ENCODE data around the gene ECE1. TPM values are rescaled to one million over a fixed set of nuclear protein-coding genes. Genes with fewer than 3 reads are reported as not detected.

Gene ECE1
- total RNA-seq, 1 donor: 32.6 TPM

GRCh38 chr1:21257431-21258135, 32.7 kb downstream of the ECE1 start:
- peaks cover 16% of the 10 kb centered on the region for H3K4me1 ChIP-seq (ENCODE audit: insufficient read depth, low read length)
- H3K4me2 ChIP-seq (ENCODE audit: insufficient read depth, low read length): no peak overlapping the region
- no peaks in the 10 kb centered on the region for H3K79me2 ChIP-seq (ENCODE audit: insufficient read depth, low read length)
- no peaks in the 10 kb centered on the region for H3K27me3 ChIP-seq (ENCODE audit: insufficient read depth, low read length)
- peak; percentile 32 for DNase-seq (ENCODE audit: insufficient read length, low spot score, missing footprints)
- H3K36me3 ChIP-seq (ENCODE audit: insufficient read depth, low read length): peaks cover 13% of the 10 kb centered on the region
- no peak overlapping the region for H3K27ac ChIP-seq (ENCODE audit: low read depth, low read length)
- no peak overlapping the region for H2AFZ ChIP-seq (ENCODE audit: low read length)
- TF ChIP-seq, protein P1, sequence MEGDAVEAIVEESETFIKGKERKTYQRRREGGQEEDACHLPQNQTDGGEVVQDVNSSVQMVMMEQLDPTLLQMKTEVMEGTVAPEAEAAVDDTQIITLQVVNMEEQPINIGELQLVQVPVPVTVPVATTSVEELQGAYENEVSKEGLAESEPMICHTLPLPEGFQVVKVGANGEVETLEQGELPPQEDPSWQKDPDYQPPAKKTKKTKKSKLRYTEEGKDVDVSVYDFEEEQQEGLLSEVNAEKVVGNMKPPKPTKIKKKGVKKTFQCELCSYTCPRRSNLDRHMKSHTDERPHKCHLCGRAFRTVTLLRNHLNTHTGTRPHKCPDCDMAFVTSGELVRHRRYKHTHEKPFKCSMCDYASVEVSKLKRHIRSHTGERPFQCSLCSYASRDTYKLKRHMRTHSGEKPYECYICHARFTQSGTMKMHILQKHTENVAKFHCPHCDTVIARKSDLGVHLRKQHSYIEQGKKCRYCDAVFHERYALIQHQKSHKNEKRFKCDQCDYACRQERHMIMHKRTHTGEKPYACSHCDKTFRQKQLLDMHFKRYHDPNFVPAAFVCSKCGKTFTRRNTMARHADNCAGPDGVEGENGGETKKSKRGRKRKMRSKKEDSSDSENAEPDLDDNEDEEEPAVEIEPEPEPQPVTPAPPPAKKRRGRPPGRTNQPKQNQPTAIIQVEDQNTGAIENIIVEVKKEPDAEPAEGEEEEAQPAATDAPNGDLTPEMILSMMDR (IDR thresholded peaks at IDR 0.05; ENCODE audit: extremely low read depth, low read depth, low read length): no peak
- H3K4me3 ChIP-seq (ENCODE audit: insufficient read depth, low read length): no peak overlapping the region
- no peaks in the 10 kb centered on the region for H3K9me3 ChIP-seq (ENCODE audit: low read depth, low read length)
- H4K20me1 ChIP-seq (ENCODE audit: insufficient read depth, low read length): no peaks in the 10 kb centered on the region

- H3K9me3 ChIP-seq (ENCODE audit: low read depth, low read length): no peaks in the 10 kb centered on the region
- peaks cover 13% of the 10 kb centered on the region for H3K36me3 ChIP-seq (ENCODE audit: insufficient read depth, low read length)
- DNase-seq (ENCODE audit: insufficient read length, low spot score, missing footprints): peak; percentile 9
- TF ChIP-seq, protein P1 (IDR thresholded peaks at IDR 0.05; ENCODE audit: extremely low read depth, low read depth, low read length): no peak
- H3K4me2 ChIP-seq (ENCODE audit: insufficient read depth, low read length): no peak overlapping the region
- no peaks in the 10 kb centered on the region for H3K79me2 ChIP-seq (ENCODE audit: insufficient read depth, low read length)
- no peak overlapping the region for H3K4me3 ChIP-seq (ENCODE audit: insufficient read depth, low read length)
- H4K20me1 ChIP-seq (ENCODE audit: insufficient read depth, low read length): no peaks in the 10 kb centered on the region
- no peak overlapping the region for H3K27ac ChIP-seq (ENCODE audit: low read depth, low read length)
- H3K27me3 ChIP-seq (ENCODE audit: insufficient read depth, low read length): no peaks in the 10 kb centered on the region
- peaks cover 16% of the 10 kb centered on the region for H3K4me1 ChIP-seq (ENCODE audit: insufficient read depth, low read length)
- no peak overlapping the region for H2AFZ ChIP-seq (ENCODE audit: low read length)
Measured at GRCh38 chr1:21256776-21257175, 33.5 kb downstream of the ECE1 start.

- H3K4me1 ChIP-seq (ENCODE audit: insufficient read depth, low read length): peaks cover 11% of the 10 kb centered on the region
- H3K4me3 ChIP-seq (ENCODE audit: insufficient read depth, low read length): no peak overlapping the region
- DNase-seq (ENCODE audit: insufficient read length, low spot score, missing footprints): no peak
- H3K9me3 ChIP-seq (ENCODE audit: low read depth, low read length): no peaks in the 10 kb centered on the region
- no peaks in the 10 kb centered on the region for H3K79me2 ChIP-seq (ENCODE audit: insufficient read depth, low read length)
- H2AFZ ChIP-seq (ENCODE audit: low read length): no peak overlapping the region
- no peaks in the 10 kb centered on the region for H4K20me1 ChIP-seq (ENCODE audit: insufficient read depth, low read length)
- H3K27ac ChIP-seq (ENCODE audit: low read depth, low read length): no peak overlapping the region
- TF ChIP-seq, protein P1 (IDR thresholded peaks at IDR 0.05; ENCODE audit: extremely low read depth, low read depth, low read length): no peak
- H3K36me3 ChIP-seq (ENCODE audit: insufficient read depth, low read length): peaks cover 13% of the 10 kb centered on the region
- no peak overlapping the region for H3K4me2 ChIP-seq (ENCODE audit: insufficient read depth, low read length)
- H3K27me3 ChIP-seq (ENCODE audit: insufficient read depth, low read length): no peaks in the 10 kb centered on the region
Measured at GRCh38 chr1:21255943-21256320, 34.3 kb downstream of the ECE1 start.

GRCh38 chr1:21255284-21255942, 34.9 kb downstream of the ECE1 start:
- peak; percentile 97 for DNase-seq (ENCODE audit: insufficient read length, low spot score, missing footprints)
- H3K4me3 ChIP-seq (ENCODE audit: insufficient read depth, low read length): no peak overlapping the region
- no peaks in the 10 kb centered on the region for H3K79me2 ChIP-seq (ENCODE audit: insufficient read depth, low read length)
- H4K20me1 ChIP-seq (ENCODE audit: insufficient read depth, low read length): no peaks in the 10 kb centered on the region
- TF ChIP-seq, protein P1 (IDR thresholded peaks at IDR 0.05; ENCODE audit: extremely low read depth, low read depth, low read length): peak; percentile 96
- H3K27ac ChIP-seq (ENCODE audit: low read depth, low read length): peak overlapping the region; percentile 22
- no peaks in the 10 kb centered on the region for H3K27me3 ChIP-seq (ENCODE audit: insufficient read depth, low read length)
- no peak overlapping the region for H3K4me2 ChIP-seq (ENCODE audit: insufficient read depth, low read length)
- H3K9me3 ChIP-seq (ENCODE audit: low read depth, low read length): no peaks in the 10 kb centered on the region
- no peak overlapping the region for H2AFZ ChIP-seq (ENCODE audit: low read length)
- H3K36me3 ChIP-seq (ENCODE audit: insufficient read depth, low read length): peaks cover 13% of the 10 kb centered on the region
- peaks cover 11% of the 10 kb centered on the region for H3K4me1 ChIP-seq (ENCODE audit: insufficient read depth, low read length)
